22Rv1 (cell line): ENCODE data around the gene UXS1.

Experiments used
- H3K27ac ChIP-seq: fragments of 450-650 bp; 2 replicates; pipeline ENCODE4 v1.5.1; 2017
- CTCF ChIP-seq: fragments of 450-650 bp; IDR thresholded peaks from 2 replicates; pipeline ENCODE4 v1.5.1; 2017; ENCODE audit warnings: mild to moderate bottlenecking
- ZFX ChIP-seq: fragments of 450-650 bp; IDR thresholded peaks from 2 replicates; pipeline ENCODE4 v1.6.1; 2017; ENCODE audit warnings: antibody characterized with exemption, borderline replicate concordance

UXS1 gene

GRCh38 chr2:106159866-106160785, 34.0 kb downstream of the UXS1 start:
- H3K27ac ChIP-seq, result no peak overlapping the region
- TF ChIP-seq CTCF (no peak), ZFX (no peak)

- TF ChIP-seq ZFX, result no peak
- no peak overlapping the region for H3K27ac ChIP-seq
Measured at GRCh38 chr2:106158871-106159270, 35.2 kb downstream of the UXS1 start.

GRCh38 chr2:106158131-106158530, 36.0 kb downstream of the UXS1 start:
- TF ChIP-seq ZFX, result no peak
- no peak for TF ChIP-seq CTCF
- no peak overlapping the region for H3K27ac ChIP-seq

- TF ChIP-seq CTCF (no peak), ZFX (no peak)
- no peak overlapping the region for H3K27ac ChIP-seq
Measured at GRCh38 chr2:106157416-106157815, 36.7 kb downstream of the UXS1 start.

GRCh38 chr2:106156305-106157296, 37.5 kb downstream of the UXS1 start:
- no peak for TF ChIP-seq ZFX
- TF ChIP-seq CTCF, result no peak
- no peak overlapping the region for H3K27ac ChIP-seq

GRCh38 chr2:106153781-106154180, 40.3 kb downstream of the UXS1 start:
- no peak for TF ChIP-seq CTCF
- no peak for TF ChIP-seq ZFX

GRCh38 chr2:106147665-106148064, 46.4 kb downstream of the UXS1 start:
- no peak for TF ChIP-seq CTCF
- TF ChIP-seq ZFX, result no peak
- H3K27ac ChIP-seq, result no peak overlapping the region

More at GRCh38 chr2:106153781-106154180, 40.3 kb downstream of the UXS1 start:
- H3K27ac ChIP-seq, result no peak overlapping the region
